GM19238 (cell line): ENCODE results near the gene FRMD1.

ENCODE experiments used
- DNase-seq: peaks from one replicate; pipeline ENCODE4 v3.0.0; 2011; ENCODE audit warnings: low spot score; ENCODE audit not compliant: insufficient read length

Gene FRMD1

GRCh38 chr6:168056892-168057527 is 22.0 kb downstream of the FRMD1 start:
- no peak for DNase-seq

DNA sequence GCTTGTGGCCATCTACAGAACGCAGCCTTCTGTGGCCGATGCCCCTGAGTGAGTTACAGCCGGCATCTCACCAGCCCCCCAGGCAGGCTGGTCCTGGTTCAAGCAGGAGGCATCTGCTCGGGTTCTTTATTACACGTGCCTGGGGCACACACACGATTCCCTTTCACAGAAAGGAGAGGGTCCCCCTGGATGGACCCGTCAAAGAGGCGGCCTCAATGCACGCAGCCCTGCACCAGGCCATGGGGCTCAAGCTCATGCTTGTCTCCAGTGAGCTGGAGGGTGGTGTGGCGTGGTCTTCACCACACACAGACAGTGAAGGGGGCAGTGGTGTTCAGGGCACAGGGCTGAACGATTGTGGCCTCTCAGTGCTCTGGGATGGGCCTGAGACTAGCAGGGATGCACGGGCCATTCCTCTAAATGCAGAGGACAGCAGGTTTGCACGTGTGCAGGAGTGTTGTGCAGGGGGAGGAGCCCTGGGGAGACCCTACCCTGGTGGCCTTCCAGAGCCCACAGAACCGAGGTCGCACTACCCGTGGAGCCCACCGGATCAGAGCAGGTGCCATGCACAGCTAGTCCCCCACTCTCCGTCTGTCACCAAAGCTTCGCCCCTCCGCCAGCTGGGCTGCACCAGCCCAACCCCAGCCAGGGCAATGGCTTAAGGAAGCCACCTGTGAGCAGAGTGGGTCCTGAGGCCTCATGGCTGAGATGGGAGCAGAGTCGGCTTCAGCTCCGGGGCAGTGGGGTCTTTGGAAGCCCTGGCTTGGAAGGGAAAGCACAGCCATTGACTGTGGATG is 23.1 kb downstream of the FRMD1 start:
- no peak for DNase-seq

GRCh38 chr6:168054765-168055560 is 24.0 kb downstream of the FRMD1 start:
- no peak for DNase-seq

DNA sequence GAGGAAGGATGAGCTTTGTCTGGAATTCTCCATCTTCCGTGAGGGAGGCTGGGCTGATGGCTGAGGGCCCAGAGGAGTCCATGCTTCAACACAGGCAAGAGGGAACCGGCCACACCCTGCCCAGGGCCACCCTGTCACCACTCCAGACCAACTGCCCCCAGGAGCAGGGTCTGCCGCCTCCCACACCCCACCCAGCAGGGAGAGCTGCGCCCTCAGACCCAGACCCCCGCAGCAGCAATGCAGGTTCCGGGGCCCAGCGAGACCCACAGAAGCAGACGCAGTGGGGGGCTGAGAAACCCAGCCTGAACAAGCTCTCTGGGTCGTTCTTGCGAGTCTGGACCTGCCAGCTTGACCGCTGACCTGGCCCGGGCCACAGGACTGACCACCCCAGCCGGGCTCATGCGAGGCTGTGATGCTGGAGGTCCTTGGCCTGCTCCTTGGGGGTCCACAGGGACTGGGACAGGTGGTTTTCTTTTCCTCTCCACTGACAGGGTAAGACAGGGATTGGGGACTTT is 25.0 kb downstream of the FRMD1 start:
- DNase-seq: no peak

GRCh38 chr6:168053086-168053956 is 25.7 kb downstream of the FRMD1 start:
- DNase-seq: no peak

DNA sequence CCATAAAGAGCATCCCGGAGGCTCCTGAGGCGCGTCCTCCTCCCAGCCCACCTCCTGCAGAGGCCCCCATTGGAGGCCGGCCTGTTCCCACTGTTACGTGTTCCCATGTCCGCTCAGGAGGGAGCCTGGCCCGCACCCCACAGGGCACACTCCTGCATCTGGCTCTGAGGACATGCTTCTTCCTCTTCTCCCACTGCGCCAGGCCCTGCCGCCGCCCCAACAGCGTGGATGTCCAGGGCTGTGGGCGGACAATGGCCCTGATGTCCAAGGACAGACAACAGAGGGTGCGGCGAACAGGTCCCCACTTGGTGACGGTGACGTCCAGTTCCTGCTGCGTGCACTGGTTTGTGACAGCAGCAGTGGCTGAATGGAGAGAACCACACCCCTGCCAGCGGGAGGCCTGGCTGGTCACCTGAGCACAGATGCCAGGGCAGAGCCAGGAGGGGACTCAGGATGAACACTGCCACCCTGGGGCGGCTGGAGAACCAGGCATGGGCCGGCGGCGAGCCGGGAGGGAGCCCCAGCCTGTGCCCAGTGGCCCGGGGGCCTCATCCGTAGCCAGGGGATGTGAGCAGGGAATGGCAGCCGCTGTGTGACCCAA is 26.6 kb downstream of the FRMD1 start:
- no peak for DNase-seq

DNA sequence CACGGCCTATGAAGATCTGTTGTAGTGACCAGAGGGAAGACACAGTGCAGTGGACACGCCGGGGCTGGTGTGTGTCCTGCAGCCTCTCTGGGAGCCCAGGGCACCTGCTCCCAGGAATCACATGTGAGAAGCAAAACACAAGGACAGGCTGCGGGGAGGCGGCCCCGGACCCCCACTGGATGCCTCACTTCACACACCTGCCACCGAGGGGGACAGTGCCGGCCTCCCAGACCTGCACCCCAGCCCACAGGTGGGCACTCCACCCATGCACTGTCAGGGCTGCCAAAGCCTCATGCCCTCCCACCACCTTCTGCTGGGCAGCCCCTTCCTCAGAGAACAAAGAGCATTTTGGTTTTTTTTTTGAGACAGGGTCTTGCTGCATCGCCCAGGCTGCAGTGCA is 27.4 kb downstream of the FRMD1 start:
- DNase-seq: no peak

DNA sequence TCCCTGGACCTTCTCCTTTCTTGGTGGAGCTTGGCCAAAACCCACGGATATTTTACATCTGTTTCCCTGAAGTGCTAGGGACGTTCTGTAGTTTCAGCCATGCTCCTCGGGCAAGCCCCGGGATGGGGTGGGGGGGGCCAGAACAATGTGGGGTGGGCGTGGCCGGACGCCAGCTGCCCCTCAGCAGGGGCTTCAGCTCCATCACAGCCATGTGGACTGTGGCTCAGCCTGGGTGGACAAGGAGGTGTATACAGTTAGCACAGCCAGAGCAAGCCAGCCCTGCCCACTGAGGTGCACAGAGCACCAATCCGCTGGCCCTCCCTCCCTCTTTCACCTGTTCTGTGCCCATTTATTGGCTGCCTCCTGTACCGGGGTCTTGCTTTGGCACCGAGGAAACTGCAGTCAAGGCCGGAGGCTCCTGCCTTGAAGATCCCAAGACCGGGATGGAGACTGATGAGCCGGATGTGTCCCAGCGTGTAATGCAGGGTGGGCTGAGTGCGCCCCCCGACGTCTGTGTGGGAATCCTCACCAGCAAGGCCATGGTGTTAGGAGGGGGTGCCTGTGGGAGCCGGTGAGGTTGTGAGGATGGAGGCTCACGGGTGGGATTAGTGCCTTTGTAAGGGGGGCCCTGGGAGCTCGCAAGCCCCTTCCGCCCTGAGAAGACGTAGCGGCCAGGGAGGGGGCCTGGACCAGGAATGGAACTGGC is 28.0 kb downstream of the FRMD1 start:
- DNase-seq: no peak

GRCh38 chr6:168050225-168050880 is 28.7 kb downstream of the FRMD1 start:
- DNase-seq: no peak

DNA sequence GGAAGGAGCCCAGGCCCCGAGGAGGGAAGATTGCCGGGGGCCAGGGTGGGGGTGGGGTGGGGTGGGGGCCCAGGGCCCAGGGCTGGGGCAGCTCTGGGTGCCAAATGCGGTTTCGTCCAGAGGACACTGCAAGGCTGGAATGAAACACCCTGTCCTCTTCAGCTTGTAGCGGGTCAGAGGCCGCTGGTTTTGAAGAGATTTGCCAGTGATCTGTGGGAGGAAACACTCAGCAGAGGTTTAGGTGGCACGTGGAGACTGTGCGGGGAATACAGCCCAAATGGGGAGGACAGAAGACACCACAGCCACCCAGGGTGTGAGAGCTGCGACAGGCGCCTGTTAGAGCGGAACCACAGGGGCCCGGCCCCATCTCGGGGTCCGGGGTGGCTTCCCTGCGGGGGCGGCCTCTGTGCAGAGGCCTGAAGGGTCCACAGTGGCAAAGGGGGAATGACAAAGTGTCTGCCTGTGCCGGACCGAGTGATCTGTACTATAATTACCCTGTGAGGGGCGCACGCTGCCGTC is 29.2 kb downstream of the FRMD1 start:
- DNase-seq: no peak

DNA sequence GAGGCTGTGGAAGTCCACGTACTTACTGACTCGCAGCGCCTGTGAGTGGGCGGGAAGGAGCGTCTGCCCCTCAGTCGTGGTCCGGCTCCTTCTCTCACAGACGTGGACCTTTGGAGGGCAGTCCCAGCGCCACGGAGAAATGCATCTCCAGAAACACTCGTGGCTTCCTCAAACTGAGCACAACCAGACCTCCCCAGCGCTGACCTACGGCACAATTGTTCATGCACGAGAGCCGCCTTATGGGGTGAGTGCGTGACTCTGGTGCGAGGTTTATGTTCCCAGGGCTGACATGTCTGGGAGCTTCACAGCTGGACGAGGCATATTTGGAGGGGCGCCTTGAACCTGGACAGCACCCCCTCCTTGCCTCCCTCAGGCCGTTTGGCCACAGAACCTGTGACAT is 29.7 kb downstream of the FRMD1 start:
- no peak for DNase-seq

- DNase-seq: no peak
Observed at GRCh38 chr6:168048724-168049025, 30.3 kb downstream of the FRMD1 start.

GRCh38 chr6:168047841-168048723 is 30.9 kb downstream of the FRMD1 start:
- no peak for DNase-seq

GRCh38 chr6:168046696-168047095 is 32.3 kb downstream of the FRMD1 start:
- DNase-seq: no peak

GRCh38 chr6:168045706-168046620 is 33.0 kb downstream of the FRMD1 start:
- DNase-seq: no peak

DNA sequence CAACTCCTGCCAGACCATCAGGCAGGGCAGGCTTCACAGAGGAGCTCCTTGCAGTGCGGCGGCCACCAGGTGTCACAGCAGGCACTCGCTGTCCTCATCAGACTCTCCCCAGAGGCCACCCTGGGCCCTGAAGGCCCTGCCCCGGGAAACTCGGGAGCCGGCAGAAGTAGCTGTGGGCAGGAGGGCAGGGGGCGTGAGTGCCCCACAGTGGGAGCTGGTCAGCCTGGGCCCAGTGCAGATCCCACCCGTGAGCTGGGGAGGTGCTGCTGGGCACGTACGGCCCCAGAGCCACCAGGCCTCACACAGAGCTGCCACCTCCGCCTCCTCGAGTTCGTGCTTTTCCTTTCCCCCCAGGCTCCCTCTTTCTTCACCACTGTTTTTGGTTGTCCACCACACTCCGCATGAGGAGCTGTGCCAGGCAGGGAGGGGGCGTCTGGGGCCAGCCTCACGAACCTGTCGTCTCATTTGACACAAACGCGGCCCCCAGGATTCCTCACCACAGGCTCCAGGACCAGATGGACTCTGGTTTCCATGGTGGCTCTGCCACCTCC is 33.8 kb downstream of the FRMD1 start:
- no peak for DNase-seq

GRCh38 chr6:168044521-168045130 is 34.4 kb downstream of the FRMD1 start:
- no peak for DNase-seq
